Hematopoietic multipotent progenitor cell treated with erythropoietin and hydrocortisone succinate and interleukin-3 and kit ligand, for 17 days (in vitro differentiated cells): Measurements from ENCODE around the gene HK1.
A peak's percentile ranks its signal among the peaks of the same experiment; 100 is the strongest.

ENCODE experiments used
- DNase-seq: peaks from one replicate; pipeline ENCODE4 v3.0.0-alpha.2; 2015; ENCODE audit warnings: low spot score

HK1 gene

GRCh38 chr10:69348816-69349541, 70.7 kb downstream of the HK1 start:
- DNase-seq = no peak

DNA sequence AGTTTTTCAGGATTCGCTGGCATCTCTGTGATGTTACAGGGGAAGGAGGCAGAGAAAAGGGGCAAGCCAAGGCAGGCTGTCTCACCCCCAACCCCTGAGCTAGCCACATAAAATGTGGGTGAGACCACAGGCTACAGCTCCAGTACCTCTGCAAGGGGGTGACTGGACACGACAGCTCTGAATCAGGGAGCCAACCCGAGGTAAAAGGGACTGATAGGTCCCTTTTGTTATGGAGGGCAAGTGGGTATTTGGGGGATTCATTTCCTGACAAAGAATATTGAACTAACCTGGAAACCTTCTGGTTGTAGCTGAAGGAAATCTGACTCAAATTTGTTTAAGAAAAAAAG, 71.2 kb downstream of the HK1 start:
- DNase-seq = no peak

DNA sequence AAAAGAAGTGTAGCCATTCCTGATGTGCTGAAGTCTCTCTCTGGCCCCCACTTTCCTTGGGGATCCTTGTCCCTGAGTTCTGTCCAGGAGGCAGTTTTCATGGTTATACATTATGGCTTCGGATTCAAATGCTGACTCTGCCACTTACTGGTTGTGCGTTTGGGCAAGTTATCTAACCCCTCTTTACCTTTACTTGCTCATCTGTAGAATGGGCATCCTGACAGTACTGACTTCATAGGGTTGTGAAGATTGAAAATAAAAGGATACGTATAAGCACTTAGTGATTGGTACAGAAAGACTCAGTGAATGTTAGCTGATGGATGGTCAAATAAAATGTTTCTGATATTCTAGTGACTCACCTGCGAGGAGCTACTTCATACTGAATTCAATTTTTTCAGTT, 73.3 kb downstream of the HK1 start:
- DNase-seq = no peak

DNA sequence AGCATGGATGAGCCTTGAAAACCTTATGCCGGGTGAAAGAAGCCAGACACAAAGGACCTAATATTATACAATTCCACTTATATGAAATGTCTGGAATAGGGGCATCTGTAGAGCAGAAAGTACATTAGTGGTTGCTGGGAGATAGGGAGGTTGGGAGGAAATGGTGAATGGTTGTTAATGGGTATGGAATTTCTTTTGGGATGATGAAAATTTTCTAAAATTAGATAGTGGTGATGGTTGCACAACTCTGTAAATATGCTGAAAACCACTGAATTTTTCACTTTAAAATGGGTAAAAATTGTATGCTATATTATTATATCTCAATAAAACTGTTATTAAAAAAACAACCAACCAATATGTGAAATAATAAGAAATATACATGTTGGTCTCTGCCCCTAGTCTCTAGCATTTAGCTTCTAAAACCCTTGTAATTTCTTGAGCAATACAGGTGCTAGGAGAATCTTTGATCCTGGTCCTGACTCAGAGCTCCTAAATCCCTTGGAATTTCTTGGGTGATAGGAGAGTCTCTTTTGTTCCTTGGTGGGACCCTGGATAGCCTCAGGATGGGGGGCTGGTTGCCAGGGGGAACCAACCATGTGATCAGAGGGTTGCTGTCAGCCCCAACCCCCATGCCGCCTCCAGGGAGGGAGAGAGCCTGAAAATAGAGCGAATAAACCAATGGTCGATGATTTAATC, 74.4 kb downstream of the HK1 start:
- no peak for DNase-seq

DNA sequence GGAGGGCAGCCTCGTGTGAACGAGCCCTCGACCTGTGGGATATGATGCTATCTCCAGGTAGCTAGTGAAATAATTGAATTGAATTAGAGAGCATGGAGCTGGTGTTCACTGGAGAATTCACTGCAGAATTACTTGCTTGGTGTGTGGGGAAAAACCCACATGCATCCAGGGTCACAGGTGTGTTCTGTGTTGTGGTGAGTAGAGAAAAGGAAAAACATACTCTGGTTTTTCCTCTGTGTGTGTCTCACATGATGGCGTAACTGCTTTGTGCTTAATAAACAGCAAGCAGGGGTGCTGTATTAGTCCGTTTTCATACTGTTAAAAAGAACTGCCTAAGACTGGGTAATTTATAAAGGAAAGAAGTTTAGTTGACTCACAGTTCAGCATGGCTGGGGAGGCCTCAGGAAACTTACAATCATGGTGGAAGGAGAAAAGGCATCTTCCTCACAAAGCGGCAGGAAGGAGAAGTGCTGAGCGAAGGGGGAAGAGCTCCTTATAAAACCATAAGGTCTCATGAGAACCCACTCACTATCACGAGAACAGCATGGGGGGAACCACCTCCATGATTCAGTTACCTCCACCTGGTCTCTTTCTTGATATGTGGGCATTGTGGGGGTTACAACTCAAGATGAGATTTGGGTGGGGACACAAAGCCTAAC, 75.8 kb downstream of the HK1 start:
- no peak for DNase-seq

DNA sequence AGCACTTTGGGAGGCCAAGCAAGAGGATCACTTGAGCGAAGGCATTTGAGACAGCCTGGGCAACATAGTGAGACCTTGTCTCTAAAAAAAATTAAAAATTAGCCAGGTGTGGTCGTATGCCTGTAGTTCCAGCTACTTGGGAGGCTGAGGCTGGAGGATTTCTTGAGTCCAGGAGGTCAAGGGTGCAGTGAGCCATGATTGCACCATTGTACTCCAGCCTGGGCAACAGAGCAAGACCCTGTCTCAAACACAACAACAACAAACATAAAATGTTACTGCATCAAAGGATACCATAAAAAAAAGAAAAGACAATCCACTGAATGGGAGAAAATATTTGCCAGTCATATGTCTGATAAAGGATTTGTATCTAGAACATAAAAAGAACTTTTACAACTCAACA, 77.9 kb downstream of the HK1 start:
- no peak for DNase-seq

- no peak for DNase-seq
Measured at GRCh38 chr10:69358148-69358795, 80.0 kb downstream of the HK1 start.

DNA sequence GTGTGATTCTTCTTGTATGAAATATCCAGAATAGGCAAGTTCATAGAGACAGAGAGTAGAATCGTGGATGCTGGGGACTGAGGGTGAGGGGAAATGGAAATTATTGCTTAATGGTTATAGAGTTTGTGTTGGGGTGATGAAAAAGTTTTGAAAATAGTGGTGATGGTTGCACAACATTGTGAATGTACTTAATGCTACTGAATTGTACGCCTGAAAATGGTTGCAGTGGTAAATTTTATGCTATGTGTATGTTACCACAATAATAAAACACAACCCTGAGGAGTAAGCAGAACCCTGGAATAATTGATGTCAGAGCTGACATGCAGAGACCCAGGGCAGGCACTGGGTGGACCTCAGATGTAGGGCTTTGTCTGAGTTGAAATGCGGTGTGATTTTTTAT, 80.9 kb downstream of the HK1 start:
- DNase-seq = no peak

GRCh38 chr10:69359594-69359993, 81.3 kb downstream of the HK1 start:
- no peak for DNase-seq

DNA sequence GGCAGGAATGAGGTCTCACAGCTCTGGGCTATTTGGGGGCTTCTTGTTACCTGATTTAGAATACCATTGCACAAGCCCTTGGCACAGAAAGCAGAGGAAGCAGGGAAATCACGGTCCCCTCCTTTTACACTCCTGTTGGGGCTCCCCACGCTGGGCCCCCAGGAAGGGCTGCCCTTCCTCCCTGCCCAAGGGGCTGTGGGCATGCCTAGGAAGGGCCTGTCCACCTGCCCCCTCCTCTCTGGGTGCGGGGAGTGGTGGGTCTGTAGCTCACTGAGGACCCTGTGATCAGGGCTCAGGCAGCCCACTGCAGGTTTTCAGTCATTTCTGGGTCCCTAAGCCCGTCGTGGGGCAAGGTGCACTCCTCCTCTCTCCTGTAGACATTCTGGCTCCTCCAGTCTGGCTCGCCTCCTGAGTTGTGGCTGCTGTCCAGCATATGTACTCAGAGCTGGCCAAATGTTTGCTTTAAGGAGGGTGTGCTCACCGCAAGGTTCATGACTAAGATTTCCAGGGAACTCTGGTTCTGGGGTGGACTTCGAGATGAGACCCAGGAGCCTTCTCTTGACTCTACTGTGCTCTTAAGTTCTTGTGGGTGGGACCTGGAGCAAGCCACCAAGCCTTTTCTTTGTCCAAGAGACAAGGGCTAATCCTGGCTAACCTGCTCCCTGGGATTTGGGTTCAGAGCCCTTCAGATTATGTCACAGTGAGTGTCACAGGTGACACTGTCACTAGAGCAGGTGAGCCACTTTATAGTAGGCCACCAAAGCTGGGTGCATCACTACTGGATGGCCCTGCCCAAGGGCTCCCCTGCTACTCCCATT, 82.4 kb downstream of the HK1 start:
- DNase-seq = no peak

GRCh38 chr10:69361303-69361614, 83.0 kb downstream of the HK1 start:
- DNase-seq = no peak

DNA sequence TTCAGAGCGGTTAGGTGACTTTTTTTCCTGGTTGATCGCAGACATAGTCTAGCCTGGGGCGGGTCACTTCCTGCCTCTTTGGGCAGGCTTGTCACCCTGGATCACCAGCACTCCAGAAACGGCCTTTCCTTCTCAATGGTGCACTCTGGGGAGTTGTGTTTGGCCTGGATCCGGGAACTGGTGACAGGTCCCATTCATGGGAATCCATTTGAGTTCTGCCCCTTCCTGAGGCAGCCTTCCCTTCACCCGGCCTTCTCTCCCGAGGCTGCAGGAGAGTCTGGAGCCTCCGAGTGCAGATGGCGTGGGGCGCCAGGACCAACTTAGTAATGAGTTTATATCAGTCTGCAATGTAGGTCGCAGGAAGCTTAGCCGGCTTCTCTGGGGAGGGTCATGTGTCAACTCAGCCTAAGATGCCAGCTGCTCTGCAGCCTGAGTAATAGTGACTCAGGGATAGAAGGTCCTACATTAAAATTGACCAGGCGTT, 84.2 kb downstream of the HK1 start:
- DNase-seq = no peak

- no peak for DNase-seq
Measured at GRCh38 chr10:69363666-69364065, 85.4 kb downstream of the HK1 start.

- no peak for DNase-seq
Measured at GRCh38 chr10:69364232-69364940, 86.1 kb downstream of the HK1 start.

DNA sequence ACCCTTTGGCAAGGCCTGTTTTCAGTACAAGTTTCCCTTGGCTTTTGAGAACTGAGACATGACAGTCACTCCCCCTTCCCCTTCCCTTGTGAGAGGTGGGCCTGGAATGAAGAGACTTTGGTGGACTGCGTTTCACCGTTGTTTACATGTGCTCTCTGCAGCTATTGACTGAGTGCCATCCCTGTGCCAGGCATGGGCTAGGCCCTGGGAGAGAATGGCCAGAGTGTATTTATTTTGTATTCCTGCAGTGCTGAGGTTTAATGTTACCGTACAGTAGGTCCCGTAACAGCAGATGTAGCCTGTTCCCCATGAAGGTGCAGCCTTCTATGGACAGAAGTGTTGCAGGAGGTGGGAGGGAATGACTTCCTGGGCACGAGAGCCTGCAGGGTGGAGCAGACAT, 88.4 kb downstream of the HK1 start:
- no peak for DNase-seq

DNA sequence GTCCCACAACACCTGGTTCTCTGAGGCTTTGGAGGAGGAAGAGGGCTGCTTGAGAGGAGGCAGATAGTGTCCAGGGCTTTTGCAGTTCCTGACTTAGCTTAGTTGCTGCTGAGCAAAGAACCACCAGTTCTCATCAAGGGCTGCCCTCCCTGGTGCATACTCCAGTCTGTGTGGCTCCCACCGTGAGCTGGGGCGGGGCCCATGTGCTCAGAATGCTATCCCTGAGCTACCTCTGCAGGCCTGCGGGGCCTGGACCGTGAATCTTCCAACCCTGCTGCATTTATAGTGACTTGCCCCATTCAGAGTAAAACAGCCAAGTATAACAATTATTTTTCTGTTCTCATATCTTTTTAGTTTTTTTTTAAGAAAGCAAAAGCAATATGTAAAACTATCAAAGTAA, 89.2 kb downstream of the HK1 start:
- no peak for DNase-seq

GRCh38 chr10:69372126-69372980, 94.1 kb downstream of the HK1 start:
- no peak for DNase-seq

- no peak for DNase-seq
Measured at GRCh38 chr10:69374242-69374641, 95.9 kb downstream of the HK1 start.

DNA sequence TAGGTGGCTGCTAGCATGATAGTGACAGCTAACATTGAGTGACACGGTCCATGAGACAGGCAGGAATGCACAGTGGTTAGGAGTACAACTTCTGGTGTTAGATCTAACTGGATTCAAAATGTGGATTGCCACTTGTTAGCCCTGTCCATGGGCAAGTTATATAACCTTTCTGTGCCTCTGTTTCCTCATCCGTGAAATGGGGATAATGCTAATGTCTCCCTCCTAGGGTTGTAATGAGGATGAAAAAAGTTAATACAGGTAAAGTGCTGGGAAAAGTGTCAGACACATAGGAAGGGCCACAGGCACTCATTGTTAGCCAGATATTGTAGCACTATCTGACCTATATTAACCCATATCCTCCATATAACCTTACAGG, 96.6 kb downstream of the HK1 start:
- DNase-seq = no peak

DNA sequence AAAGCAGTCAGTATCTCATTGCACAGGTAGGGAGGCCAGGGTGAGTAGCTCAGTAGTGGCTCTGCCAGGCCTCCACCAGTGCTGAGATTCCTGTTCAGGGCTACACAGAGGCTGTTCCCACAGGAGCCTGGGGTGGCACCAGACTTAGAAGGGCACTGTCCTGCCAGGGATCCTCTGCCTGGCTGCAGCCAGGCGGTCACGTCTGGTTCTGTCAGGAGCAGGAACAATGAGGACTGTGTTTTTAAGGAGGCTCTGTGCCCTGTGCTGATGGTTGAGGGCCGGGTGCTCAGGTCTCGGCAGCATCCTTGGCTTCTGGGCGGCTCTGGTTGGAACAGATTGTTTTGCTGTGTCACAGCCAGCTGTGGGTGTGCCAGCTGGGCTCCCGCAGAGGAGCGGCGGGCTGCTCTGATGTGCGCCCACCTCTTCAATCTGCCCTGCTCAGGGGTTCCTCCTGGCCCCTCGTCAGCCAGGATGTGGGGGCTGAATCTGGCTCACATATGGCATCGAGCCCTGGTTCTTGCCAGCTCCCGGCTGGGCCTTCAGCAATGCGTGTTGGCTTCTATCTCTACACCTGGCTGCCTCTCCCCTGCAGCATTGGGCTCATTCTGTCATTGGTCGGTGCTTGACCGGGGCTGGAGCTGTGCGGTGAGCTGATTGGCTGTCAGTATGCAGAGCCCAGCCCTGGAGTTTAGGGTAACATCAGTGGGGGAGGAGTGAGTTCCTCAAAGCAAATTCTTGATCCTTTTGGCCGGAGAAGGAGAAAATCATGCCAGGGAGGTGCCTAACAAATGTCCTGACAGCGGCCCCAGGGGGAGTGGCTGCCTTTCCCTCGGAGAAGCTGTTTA, 97.2 kb downstream of the HK1 start:
- peak; percentile 19 for DNase-seq
